Naive thymus-derived CD4-positive, alpha-beta T cell (primary cell): ENCODE measurements around the gene TMEM45A. TPM values are rescaled to one million over a fixed set of nuclear protein-coding genes. Genes with fewer than 3 reads are reported as not detected.

Source experiments
- ATAC-seq: fragments of 150-1000 bp; cut with Tn5 transposase; 2 replicates; pipeline ENCODE4 v1.10.0; 2021; ENCODE audit warnings: mild to moderate bottlenecking, moderate library complexity
- CTCF ChIA-PET: fragments of 350-600 bp; sonication (Branson Sonifier 250); formaldehyde crosslinking; loops from one replicate; lab custom pipeline; 2021; ENCODE audit warnings: antibody characterized with exemption; lab: Charles Lee
- POLR2A ChIA-PET: fragments of 350-600 bp; sonication (Branson Sonifier 250); formaldehyde crosslinking; loops from one replicate; lab custom pipeline; 2021; ENCODE audit warnings: antibody characterized with exemption, inconsistent platforms; lab: Charles Lee
- DNase-seq, 9 donors: peaks; one replicate each; pipeline versions ENCODE4 v3.0.0 to v3.0.0-alpha.2; 2020 to 2022; ENCODE audit warnings: mixed read lengths in 1 of 9
- H3K27ac ChIP-seq: one replicate; pipeline ENCODE4 v1.7.0; 2013; ENCODE audit warnings: mild to moderate bottlenecking, low read depth, low read length, moderate library complexity
- H3K27me3 ChIP-seq, 2 donors: one replicate each; pipeline ENCODE4 v1.7.0; 2013; ENCODE audit warnings: low read length in 2 of 2, mild to moderate bottlenecking in 2 of 2, moderate library complexity in 2 of 2; ENCODE audit not compliant: control insufficient read depth in 2 of 2, insufficient read depth in 2 of 2
- H3K36me3 ChIP-seq, 3 experiments: 1 replicate in 2 of 3; 2 replicates in 1 of 3; pipeline ENCODE4 v1.7.0; 2013; ENCODE audit warnings: low read length in 3 of 3, mild to moderate bottlenecking in 3 of 3, moderate library complexity in 1 of 3; ENCODE audit not compliant: insufficient read depth in 3 of 3, control insufficient read depth in 2 of 3
- H3K4me1 ChIP-seq, 2 donors: one replicate each; pipeline ENCODE4 v1.7.0; 2013; ENCODE audit warnings: low read length in 2 of 2, mild to moderate bottlenecking in 2 of 2, moderate library complexity in 1 of 2; ENCODE audit not compliant: control insufficient read depth in 2 of 2, insufficient read depth in 2 of 2
- H3K4me3 ChIP-seq: 2 replicates; pipeline ENCODE4 v1.7.0; 2013; ENCODE audit warnings: mild to moderate bottlenecking, low read length
- H3K9me3 ChIP-seq, 3 experiments: 1 replicate in 2 of 3; 2 replicates in 1 of 3; pipeline ENCODE4 v1.7.0; 2013; ENCODE audit warnings: low read length in 3 of 3; ENCODE audit not compliant: control insufficient read depth in 2 of 3
- H3K27ac Mint-ChIP-seq, 9 donors: one replicate each; pipeline ENCODE4 v1.8.0; 2020 to 2022; ENCODE audit warnings: mixed read lengths in 9 of 9, mild to moderate bottlenecking in 8 of 9, moderate library complexity in 5 of 9, inconsistent platforms in 2 of 9
- H3K27me3 Mint-ChIP-seq, 5 donors: one replicate each; pipeline ENCODE4 v1.8.0; 2021 to 2022; ENCODE audit warnings: mixed read lengths in 5 of 5, mild to moderate bottlenecking in 1 of 5
- H3K36me3 Mint-ChIP-seq, 5 donors: one replicate each; pipeline ENCODE4 v1.8.0; 2020 to 2022; ENCODE audit warnings: mixed read lengths in 5 of 5, mild to moderate bottlenecking in 3 of 5, inconsistent platforms in 1 of 5
- H3K4me1 Mint-ChIP-seq, 7 donors: one replicate each; pipeline ENCODE4 v1.8.0; 2020 to 2022; ENCODE audit warnings: mixed read lengths in 7 of 7, mild to moderate bottlenecking in 3 of 7, inconsistent platforms in 1 of 7
- H3K4me3 Mint-ChIP-seq, 10 donors: one replicate each; pipeline ENCODE4 v1.8.0; 2020 to 2022; ENCODE audit warnings: mild to moderate bottlenecking in 10 of 10, mixed read lengths in 10 of 10, moderate library complexity in 6 of 10, inconsistent platforms in 2 of 10
- H3K9me3 Mint-ChIP-seq, 11 donors: one replicate each; pipeline ENCODE4 v1.8.0; 2020 to 2022; ENCODE audit warnings: mixed read lengths in 11 of 11, mild to moderate bottlenecking in 4 of 11, inconsistent platforms in 1 of 11, moderate library complexity in 1 of 11
- intact Hi-C, 2 donors: fragments of 100-400 bp; cut with micrococcal nuclease; formaldehyde crosslinking; loops; one replicate each; pipeline ENCODE4 v1.15.1; 2023
- polyA plus RNA-seq, 2 donors: library from polyadenylated mRNA; unstranded; fragments of 300-500 nt; fragmentation: Illumina TruSeq; gene quantifications; one replicate each; pipeline ENCODE4 v1.2.3, GENCODE V29; 2021
- total RNA-seq, 6 experiments: library from RNA in 5 of 6; stranded (reverse) in 5 of 6; gene quantifications; 1 replicate in 5 of 6; 2 replicates in 1 of 6; pipeline ENCODE4 v1.2.3 and lab custom pipeline; 2021 to 2026

Gene TMEM45A
- total and polyA plus RNA-seq, 7 experiments from 2014 or later: 0.11 to 0.44 (median 0.21) TPM; not detected in 2

GRCh38 chr3:100455841-100456550 is 36.4 kb upstream of the TMEM45A start:
- peaks cover 0 to under 1% (median 0%) of the 10 kb centered on the region in 5 donors for H3K27me3 Mint-ChIP-seq
- ChIA-PET POLR2A (no interaction called here), CTCF (no interaction called here)
- H3K4me3 ChIP-seq: no peak overlapping the region
- no peaks in the 10 kb centered on the region for H3K9me3 ChIP-seq
- no peak overlapping the region for H3K27ac ChIP-seq
- ATAC-seq: no peak
- H3K36me3 Mint-ChIP-seq: peaks cover 0 to 6% (median 0%) of the 10 kb centered on the region in 5 donors
- no peaks in the 10 kb centered on the region for H3K27me3 ChIP-seq
- H3K4me1 Mint-ChIP-seq: peaks cover 0 to 7% (median 0%) of the 10 kb centered on the region in 7 donors
- intact Hi-C loops: no loop called here
- no peaks in the 10 kb centered on the region for H3K4me1 ChIP-seq
- H3K9me3 Mint-ChIP-seq: no peaks in the 10 kb centered on the region
- H3K27ac Mint-ChIP-seq: peak overlapping the region in 1 of 9 donors; percentile 17
- H3K4me3 Mint-ChIP-seq: no peak overlapping the region
- H3K36me3 ChIP-seq: no peaks in the 10 kb centered on the region
- no peak for DNase-seq

GRCh38 chr3:100456745-100457144 is 35.7 kb upstream of the TMEM45A start:
- no peaks in the 10 kb centered on the region for H3K27me3 ChIP-seq
- H3K9me3 Mint-ChIP-seq: no peaks in the 10 kb centered on the region
- H3K9me3 ChIP-seq: no peaks in the 10 kb centered on the region
- H3K27ac ChIP-seq: no peak overlapping the region
- H3K4me1 Mint-ChIP-seq: peaks cover 0 to 7% (median 0%) of the 10 kb centered on the region in 7 donors
- no peaks in the 10 kb centered on the region for H3K4me1 ChIP-seq
- no peak overlapping the region for H3K4me3 Mint-ChIP-seq
- peak overlapping the region in 1 of 9 donors; percentile 22 for H3K27ac Mint-ChIP-seq
- H3K36me3 Mint-ChIP-seq: peaks cover 0 to 6% (median 0%) of the 10 kb centered on the region in 5 donors
- intact Hi-C loops: no loop called here
- ATAC-seq (no peak), DNase-seq (no peak)
- ChIA-PET CTCF (no interaction called here), POLR2A (no interaction called here)
- H3K36me3 ChIP-seq: no peaks in the 10 kb centered on the region
- peaks cover 0 to 4% (median 0%) of the 10 kb centered on the region in 5 donors for H3K27me3 Mint-ChIP-seq
- no peak overlapping the region for H3K4me3 ChIP-seq

GRCh38 chr3:100457811-100458210 is 34.6 kb upstream of the TMEM45A start:
- Mint-ChIP-seq H3K4me1 (peaks cover 0 to 7% (median 0%) of the 10 kb centered on the region in 7 donors), H3K27me3 (peaks cover 0 to 4% (median 0%) of the 10 kb centered on the region in 5 donors), H3K4me3 (no peak overlapping the region), H3K27ac (no peak overlapping the region), H3K36me3 (peaks cover 0 to under 1% (median 0%) of the 10 kb centered on the region in 5 donors), H3K9me3 (no peaks in the 10 kb centered on the region)
- H3K4me3 ChIP-seq: no peak overlapping the region
- no peaks in the 10 kb centered on the region for H3K9me3 ChIP-seq
- DNase-seq: no peak
- H3K27ac ChIP-seq: no peak overlapping the region
- CTCF ChIA-PET: no interaction called here
- H3K27me3 ChIP-seq: no peaks in the 10 kb centered on the region
- no peak for ATAC-seq
- POLR2A ChIA-PET: no interaction called here
- intact Hi-C loops: no loop called here
- H3K4me1 ChIP-seq: no peaks in the 10 kb centered on the region
- H3K36me3 ChIP-seq: no peaks in the 10 kb centered on the region

GRCh38 chr3:100458814-100459213 is 33.6 kb upstream of the TMEM45A start:
- intact Hi-C loops: no loop called here
- Histone ChIP-seq H3K9me3 (no peaks in the 10 kb centered on the region), H3K27ac (no peak overlapping the region), H3K27me3 (no peaks in the 10 kb centered on the region), H3K4me3 (no peak overlapping the region), H3K4me1 (no peaks in the 10 kb centered on the region), H3K36me3 (no peaks in the 10 kb centered on the region)
- H3K4me3 Mint-ChIP-seq: no peak overlapping the region
- ATAC-seq (no peak), DNase-seq (no peak)
- ChIA-PET POLR2A (no interaction called here), CTCF (no interaction called here)
- H3K27me3 Mint-ChIP-seq: peaks cover 0 to 8% (median 0%) of the 10 kb centered on the region in 5 donors
- no peak overlapping the region for H3K27ac Mint-ChIP-seq
- peaks cover 0 to 11% (median 0%) of the 10 kb centered on the region in 7 donors for H3K4me1 Mint-ChIP-seq
- peaks cover 0 to 2% (median 0%) of the 10 kb centered on the region in 11 donors for H3K9me3 Mint-ChIP-seq
- no peaks in the 10 kb centered on the region for H3K36me3 Mint-ChIP-seq

GRCh38 chr3:100463002-100463401 is 29.4 kb upstream of the TMEM45A start:
- peak overlapping the region in 1 of 10 donors; percentile 18 for H3K4me3 Mint-ChIP-seq
- Histone ChIP-seq H3K4me1 (no peaks in the 10 kb centered on the region), H3K4me3 (no peak overlapping the region), H3K36me3 (no peaks in the 10 kb centered on the region), H3K27me3 (no peaks in the 10 kb centered on the region), H3K27ac (no peak overlapping the region), H3K9me3 (peaks cover 0 to 3% (median 0%) of the 10 kb centered on the region in 3 experiments)
- POLR2A ChIA-PET: no interaction called here
- H3K9me3 Mint-ChIP-seq: peaks cover 0 to 15% (median 4%) of the 10 kb centered on the region in 11 donors
- intact Hi-C loops: loop anchor here (1.0 to 5.0 kb wide), 5 partner anchors 127 to 919 kb away; no protein-coding TSS in a partner anchor
- peaks cover 0 to under 1% (median 0%) of the 10 kb centered on the region in 5 donors for H3K36me3 Mint-ChIP-seq
- DNase-seq (no peak), ATAC-seq (peak; percentile 75)
- H3K4me1 Mint-ChIP-seq: peaks cover 0 to 19% (median 0%) of the 10 kb centered on the region in 7 donors
- H3K27me3 Mint-ChIP-seq: peaks cover 0 to 8% (median 3%) of the 10 kb centered on the region in 5 donors
- H3K27ac Mint-ChIP-seq: no peak overlapping the region
- CTCF ChIA-PET: interaction anchor here (1.2 kb wide), 1 partner anchor 127 kb away, joined by 7 read pairs; no protein-coding TSS in a partner anchor

- ChIA-PET CTCF (interaction anchor here (0.5 to 1.2 kb wide), 2 partner anchors 126 to 187 kb away, joined by 3 to 7 read pairs; no protein-coding TSS in a partner anchor), POLR2A (no interaction called here)
- intact Hi-C loops: loop anchor here (1.0 to 5.0 kb wide), 5 partner anchors 127 to 919 kb away; no protein-coding TSS in a partner anchor
- Mint-ChIP-seq H3K4me1 (peaks cover 0 to 19% (median 0%) of the 10 kb centered on the region in 7 donors), H3K36me3 (peaks cover 0 to 4% (median 0%) of the 10 kb centered on the region in 5 donors), H3K9me3 (peaks cover 0 to 22% (median 7%) of the 10 kb centered on the region in 11 donors), H3K27ac (peak overlapping the region in 1 of 9 donors; percentile 26), H3K27me3 (peaks cover 0 to 8% (median 3%) of the 10 kb centered on the region in 5 donors), H3K4me3 (peak overlapping the region in 1 of 10 donors; percentile 18)
- Histone ChIP-seq H3K9me3 (peaks cover 0 to 5% (median 0%) of the 10 kb centered on the region in 3 experiments), H3K27me3 (no peaks in the 10 kb centered on the region), H3K27ac (no peak overlapping the region), H3K36me3 (no peaks in the 10 kb centered on the region), H3K4me3 (no peak overlapping the region), H3K4me1 (no peaks in the 10 kb centered on the region)
- ATAC-seq: no peak
- no peak for DNase-seq
Measured at GRCh38 chr3:100463646-100464155, 28.7 kb upstream of the TMEM45A start.
